HG02678 (cell line): ENCODE data around the gene ALOXE3.

Experiments
- ATAC-seq: cut with Tn5 transposase; IDR thresholded peaks from one replicate; pipeline ENCODE4 v1.9.1; 2021; ENCODE audit warnings: mild to moderate bottlenecking, moderate library complexity; ENCODE audit not compliant: unreplicated experiment

The ALOXE3 gene

DNA sequence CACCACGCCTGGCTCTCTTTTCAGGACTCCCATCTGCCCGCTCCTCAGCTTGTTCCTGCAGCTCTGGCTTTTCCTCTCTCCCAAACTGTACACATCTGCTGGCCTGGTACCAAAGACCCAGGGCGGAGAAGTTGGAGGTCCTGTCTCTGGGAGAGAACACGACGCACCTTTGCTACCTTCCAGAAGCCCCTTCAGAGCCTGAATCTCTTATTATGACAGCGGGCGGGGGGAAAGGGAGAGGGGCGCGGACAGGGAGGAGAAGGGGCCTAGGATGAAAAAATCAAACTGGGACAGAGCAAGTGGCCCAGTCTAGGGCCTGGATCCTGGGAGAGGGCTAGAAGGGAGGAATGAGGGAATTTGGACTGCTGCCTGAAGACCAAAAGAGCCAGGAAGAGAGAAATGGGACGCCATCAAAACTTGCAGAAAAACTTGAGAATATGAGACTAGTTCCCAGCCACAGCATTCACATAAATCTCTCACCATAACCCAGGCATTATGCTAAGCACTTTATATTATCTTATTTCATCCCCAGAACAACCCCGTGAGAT, 36.4 kb upstream of the ALOXE3 start:
- ATAC-seq: no peak

DNA sequence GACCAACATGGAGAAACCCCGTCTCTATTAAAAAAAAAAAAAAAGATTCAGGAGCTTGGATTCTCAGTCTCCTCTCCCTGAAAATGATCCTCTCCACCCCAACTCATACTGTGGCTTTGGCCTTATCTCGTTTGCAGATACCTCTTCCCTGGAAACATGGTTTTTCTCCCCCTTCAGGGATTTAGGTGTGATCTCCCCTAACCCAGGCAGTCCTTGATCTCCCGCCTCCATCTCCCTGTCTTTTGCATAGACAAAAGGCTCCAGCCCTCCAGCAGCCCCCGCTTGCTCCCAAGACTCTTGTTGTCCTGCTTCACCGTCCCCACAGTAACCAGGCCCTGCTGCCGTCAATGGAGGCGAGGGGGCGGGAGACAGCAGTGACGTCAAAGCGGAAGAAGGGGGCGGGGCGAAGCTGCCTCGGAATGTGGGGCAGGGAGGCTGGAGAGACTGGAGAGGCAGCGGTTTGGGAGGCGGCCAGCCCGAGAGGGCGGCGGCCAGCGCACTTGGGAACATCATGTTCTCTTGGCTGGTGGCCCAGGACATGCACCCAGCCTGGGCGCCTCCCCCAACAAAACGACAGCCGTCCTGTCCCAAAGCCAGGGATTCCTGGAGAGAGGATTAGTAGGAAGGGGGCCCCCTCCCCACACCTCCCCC, 35.8 kb upstream of the ALOXE3 start:
- ATAC-seq: no peak

DNA sequence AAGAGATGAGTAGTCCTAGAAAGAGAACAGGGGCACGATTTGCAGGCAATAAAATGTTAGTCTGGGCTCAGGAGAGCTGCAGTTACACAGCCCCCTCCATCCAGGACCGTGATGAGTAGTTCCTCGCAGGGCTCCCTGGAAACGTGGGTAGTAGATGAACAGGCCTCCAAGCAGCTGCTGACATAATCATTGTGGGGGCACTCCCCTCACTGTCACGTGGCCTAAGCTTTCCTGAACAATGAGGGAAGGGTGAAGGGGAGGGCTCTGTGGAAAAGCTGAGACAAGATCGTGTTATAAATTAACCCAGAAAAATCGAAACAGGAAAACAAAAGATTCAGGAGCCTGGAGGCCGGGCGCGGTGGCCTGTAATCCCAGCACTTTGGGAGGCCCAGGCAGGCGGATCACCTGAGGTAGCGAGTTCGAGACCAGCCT, 35.2 kb upstream of the ALOXE3 start:
- ATAC-seq: no peak

DNA sequence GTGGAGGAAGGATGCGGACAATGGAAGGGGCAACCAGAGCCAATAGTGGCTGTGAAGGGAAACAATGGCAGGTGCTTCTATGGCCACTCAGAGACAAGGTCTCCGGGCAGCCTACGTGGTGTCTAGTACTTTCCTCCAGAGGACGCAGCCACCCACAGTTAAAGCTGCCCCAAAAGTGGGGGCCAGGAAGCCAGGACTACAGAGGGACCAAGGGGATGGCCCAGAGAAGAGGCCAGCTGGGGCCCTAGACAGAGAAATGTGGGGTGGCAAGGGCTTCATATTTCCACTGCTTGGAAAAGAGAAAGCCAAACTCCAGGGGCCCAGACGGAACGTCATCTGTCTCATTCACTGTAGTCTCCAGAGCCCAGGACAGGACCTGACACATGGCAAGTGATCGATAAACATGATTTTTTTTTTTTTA, 34.7 kb upstream of the ALOXE3 start:
- ATAC-seq: no peak

DNA sequence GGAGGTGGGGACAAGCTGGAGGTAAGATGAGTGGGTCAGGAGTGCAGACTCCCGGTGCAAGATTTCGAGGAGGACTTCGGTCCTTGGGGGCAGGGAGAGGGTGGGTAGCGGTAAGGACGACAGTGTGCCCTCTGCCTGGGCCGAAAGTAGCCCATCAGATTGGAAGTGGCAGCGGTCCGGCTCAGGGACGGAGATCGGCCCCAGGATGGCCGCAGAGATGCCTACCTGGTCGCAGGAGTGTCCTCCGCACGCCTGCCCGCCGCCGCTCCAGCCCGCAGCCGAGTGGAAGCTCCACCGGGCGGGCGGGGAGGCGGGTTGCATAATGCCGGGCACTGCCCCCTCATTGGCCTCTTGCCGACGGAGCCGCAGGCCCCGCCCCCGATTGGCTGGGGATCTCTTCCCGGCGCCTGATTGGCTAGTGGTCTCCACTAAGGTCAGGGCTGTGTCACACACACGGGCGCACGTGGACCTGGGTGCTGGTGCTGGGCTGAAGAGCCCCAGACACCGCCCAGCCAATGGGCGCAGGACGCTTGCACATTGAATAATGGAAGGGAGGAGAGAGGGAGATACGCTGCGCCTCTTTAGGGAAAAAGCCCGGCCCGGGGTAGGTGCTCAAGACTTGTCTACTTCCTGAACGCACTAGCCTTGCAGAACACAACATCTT, 33.9 kb upstream of the ALOXE3 start, which contains the start of gene PER1:
PER1 (minus strand) TSS at position 293 of the 664 bp plus-strand sequence. CDS start 1,698 bp downstream, outside the sequence.
- no peak for ATAC-seq

DNA sequence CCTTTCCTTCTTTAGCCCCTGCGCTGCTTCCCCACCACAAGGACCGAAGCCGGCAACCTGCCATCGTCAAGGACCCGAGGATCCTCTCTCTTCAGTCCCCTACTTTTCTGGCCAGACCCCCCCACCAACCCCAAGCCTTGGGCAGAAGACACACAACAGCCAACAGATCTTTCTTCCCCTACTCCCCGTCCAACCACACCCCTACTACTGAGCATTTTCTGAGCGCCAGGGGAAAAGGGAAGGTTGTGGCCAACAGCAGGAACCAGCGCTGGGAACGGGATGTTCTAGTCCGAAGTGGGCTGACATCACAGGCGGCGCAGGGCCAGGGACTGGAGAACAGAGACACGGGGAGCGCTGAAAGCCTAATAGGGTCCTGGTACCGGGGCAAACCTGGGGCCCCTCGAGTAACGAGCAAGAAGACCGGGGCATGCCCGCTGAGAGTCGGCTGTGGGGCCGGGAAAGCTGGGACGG, 33.4 kb upstream of the ALOXE3 start:
- no peak for ATAC-seq

DNA sequence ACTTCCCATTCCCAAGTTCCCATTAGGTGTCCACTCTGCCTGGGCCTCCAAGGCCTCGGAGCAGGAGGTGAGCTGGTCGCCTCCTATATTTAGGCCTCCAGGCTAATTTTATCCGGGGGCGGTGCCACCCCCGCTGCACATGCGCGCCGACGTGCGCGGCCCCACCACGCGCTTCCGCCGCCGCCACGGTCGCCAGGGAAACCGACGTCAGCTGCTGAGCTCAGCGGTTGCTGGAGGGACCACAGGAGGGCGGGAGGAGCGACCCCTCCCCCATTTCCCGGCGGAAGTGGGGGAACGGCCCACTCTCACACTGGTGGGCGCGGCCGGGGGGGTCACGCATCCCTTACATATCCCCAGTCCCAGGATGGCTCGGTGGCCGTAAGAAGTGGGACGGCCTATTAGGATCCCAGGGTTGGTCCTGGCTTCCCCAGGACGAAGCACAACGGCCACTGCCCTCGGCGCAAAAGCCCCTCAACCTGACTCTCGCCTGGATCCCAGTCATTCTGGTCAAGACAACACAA, 32.9 kb upstream of the ALOXE3 start:
- peak; percentile 54 for ATAC-seq

DNA sequence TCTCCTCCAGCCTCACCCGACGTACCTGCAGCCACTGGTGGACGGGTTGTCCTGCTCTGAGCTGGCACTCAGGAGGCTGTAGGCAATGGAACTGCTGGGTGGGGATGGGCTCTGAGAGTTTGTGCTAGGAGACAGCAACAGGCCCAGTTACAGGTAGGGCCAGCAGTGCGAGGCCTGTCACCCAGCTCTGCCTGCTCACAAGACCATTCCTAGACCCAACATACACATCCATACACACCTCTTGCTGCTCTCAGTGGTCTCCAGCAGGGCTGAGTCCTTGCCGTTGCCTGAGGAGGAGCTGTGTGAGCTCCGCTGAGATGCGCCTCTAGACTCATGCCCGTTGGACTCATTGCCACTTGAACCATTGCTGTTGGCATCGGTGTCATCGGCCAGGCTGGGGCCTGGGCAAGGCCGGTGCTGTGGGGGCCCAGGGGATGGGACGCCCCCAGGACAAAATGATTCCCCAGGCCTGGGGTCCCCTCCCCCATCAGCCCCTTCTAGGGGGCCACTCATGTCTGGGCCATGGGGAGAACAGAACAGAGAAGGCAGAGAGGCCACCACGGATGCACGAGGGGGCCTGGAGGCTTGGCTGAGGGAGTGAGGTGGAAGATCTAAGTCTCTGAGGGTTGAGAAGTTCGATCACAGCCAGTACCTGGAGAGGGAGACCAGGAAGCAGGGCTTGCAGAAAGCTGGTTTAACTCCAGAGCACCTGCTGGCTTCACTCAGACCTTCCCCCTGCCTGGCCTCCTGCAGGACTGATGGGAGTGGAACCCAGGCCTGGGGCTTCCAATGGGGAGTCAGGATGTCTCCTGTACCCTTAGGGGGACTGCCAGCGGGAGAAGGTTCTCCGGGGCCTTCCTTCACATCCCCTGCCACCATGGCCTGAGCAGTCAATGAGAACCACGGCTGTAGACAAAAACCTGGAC, 32.1 kb upstream of the ALOXE3 start:
- ATAC-seq: no peak

DNA sequence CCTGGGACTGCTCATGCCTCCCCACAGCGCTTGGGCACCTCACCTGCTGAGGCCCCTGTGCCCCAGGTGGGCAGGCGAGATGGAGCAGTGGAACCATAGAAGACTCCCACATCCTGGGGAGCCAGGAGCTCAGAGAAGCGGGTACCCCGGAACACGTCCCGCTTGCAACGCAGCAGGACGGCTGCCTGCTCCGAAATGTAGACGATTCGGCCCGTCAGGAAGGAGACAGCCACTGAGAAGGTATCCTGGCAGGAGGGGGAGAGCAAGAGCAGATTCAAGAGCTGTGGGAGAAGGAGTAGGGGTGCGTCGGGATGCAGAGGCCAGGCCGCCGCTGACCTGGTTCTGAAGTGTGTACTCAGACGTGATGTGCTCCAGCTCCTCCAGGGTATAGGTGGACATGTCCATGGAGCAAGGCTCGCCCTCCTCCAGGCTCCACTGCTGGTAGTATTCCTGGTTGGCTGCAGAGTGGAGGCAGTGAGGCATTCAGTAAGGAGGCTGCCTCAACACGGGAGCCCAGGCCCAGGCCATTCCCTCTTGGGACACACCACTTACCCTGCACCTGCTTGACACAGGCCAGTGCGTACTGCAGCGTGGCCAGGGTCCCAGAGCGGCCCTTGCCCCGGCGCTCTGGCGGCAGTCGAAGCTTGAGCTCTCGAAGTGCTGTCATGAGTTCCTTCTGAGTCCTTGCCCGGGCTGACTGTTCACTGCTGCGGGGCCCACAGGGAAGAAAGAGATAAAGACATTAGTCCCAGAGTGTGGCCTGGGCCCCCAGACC, 31.3 kb upstream of the ALOXE3 start:
- no peak for ATAC-seq

DNA sequence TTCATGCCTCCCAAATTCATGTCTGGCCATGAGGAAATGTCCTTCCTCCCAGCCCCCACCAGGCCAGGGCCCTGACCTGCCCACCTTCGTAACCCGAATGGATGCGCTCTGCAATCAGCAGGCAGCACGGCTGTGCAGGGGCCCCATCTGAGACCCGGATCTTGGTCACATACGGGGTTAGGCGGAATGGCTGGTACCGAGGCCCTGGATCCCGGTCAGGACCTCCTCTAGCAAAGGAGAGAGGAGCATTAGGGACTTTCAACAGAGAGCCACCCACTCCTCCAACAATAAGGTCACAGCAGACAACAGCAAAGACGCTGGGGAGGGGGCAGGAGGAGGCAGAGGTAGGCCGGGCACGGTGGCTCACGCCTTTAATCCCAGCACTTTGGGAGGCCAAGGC, 30.2 kb upstream of the ALOXE3 start:
- ATAC-seq: no peak

DNA sequence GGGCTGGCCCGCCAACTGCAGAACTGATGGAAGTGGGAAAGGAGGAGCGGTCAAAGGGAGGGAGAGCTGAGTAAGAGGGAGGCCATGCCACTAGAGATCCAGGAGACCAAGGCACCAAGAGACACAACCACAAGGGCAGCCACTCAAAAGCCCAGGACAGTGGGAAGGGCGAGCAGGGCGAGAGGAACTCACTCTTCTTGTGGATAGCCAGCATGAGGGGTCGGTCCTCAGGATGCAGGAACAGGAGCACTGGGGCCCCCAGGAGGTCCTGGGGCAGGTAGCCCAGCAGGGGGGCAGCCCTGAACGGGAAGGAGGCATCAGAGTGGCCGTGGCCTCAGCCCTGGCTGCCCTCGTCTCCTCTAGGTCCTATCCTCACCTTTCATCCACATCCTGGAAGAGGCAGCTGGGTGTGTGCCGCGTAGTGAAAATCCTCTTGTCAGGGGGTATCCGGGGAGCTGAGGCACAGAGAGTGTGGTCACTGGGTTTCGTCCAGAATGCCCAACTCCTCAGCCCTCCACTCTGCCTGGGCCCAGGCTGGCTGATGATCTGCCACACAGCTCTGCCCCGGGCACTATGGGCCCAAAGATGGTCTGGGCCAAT, 29.6 kb upstream of the ALOXE3 start:
- no peak for ATAC-seq

DNA sequence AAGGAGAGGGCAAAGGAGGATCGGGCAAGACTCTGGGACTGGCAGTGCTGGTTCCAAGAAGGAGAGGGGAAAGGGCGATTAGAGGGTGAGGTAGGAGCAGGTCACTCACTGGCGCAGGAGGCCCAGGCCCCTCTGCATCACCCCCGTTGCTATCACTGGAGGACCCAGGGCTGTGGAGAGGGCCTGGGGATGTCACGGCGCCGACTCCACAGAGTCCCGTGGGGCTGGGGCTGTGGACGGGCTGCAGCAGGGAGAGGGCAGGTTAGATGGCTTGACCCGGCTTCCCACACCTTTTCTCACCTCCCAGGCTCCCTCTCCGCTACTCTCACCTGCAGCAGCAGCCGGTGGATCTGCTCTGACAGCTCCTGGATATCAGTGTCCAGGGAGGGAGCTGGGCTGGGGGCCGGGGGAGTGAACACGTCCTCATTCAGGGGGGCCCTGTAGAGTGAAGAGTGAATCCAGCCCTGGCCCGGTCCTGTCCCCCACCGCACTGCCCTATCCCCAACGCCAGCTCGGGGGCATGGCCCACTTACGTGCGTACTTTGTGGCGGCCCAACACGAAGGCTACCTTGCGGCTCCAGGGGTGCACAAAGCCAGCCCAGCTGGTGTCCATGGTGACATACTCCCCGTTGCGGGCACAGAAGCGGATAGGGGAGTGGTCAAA, 29.0 kb upstream of the ALOXE3 start:
- ATAC-seq: no peak

DNA sequence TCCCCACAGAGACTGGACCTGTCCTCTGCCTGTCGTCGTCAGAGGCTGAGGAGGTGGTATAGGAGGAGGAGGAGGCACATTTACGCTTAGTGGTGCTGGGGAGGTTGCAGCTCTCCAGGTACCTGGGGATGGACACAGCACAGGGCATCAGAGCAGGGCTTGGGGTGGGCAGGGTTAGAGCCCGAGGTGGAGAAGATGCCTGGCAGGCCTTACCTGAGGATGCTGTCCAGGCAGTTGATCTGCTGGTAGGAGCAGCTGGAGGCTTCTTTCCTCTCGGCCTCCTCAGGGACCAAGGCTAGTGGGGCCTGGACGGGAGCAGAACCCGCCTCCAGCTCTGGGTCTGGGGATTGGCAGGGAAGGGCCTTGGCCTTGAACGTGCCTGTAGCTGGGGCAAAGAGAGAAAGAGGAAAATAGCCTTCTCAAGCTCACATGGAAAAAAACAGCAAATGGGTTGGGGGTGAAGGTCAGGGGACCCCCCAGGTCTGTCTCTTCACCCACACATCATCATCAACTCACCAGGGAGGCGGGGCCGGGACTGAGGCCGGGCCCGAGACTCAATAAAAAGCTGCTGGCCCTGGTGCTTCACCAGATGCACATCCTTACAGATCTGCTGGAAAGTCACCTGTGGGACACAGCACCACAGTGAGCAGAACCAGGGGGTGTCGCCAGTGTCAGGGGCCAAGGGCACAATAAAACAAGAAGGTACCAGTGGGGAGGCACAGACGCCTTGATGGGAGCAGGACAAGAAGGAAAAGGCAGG, 28.2 kb upstream of the ALOXE3 start:
- ATAC-seq: no peak

DNA sequence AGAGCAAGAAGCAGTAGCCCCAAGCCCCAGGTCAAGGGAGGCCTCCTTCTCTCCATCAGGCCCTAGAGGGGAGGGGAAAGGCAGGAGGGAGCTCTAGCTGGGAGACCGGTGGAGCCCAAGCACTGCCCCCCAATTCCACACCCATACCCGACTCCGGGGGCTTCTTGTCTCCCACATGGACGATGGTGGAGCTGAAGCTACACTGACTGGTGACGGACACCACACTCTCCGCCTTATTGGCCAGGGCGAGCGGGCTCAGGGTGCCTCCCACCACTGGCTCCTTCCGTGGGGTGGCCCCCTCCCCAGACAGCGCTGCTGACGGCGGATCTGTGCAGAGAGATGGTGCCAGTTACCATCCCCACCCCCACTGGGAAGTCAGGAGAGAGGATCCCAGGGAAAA, 27.5 kb upstream of the ALOXE3 start:
- ATAC-seq: no peak

DNA sequence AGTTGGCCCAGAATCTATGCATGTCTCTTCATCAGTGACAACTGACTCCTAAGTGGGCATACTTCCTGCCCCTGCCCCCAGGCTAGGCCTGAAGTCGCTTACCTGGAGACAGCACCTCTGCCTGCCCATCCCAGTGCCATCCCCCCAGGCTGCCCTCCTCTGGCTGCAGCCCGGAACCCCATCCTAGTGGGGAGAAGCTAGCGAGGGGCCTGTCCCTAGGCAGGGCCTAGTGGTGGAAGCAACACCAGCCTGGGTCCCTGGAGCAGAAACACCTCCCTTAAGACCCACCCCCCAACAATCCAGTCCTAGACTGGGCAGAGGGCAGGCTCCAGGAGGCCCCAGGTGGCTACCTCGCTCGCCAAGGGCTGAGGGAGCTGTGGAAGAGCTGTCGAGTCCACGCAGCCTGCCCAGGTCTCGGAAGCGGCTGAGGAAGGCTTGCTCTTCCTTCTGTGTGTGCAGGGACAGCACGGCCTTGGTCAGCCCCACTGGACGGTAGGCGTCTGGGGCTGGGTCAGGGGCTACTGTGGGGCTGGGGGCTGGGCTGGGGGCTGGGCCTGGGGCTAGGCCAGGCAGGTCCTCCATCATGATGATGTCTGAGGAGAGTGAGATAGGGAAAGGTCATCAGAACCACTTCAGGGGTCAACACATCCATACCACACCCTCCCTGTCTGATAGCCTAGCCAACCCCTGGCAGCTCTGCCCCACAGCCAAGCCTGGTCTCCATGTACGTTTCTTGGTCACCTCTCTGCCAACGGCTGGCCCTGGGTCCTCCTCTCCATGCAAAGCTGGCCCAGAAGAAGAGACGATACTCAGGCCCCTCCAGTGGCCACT, 26.3 kb upstream of the ALOXE3 start:
- ATAC-seq: no peak

DNA sequence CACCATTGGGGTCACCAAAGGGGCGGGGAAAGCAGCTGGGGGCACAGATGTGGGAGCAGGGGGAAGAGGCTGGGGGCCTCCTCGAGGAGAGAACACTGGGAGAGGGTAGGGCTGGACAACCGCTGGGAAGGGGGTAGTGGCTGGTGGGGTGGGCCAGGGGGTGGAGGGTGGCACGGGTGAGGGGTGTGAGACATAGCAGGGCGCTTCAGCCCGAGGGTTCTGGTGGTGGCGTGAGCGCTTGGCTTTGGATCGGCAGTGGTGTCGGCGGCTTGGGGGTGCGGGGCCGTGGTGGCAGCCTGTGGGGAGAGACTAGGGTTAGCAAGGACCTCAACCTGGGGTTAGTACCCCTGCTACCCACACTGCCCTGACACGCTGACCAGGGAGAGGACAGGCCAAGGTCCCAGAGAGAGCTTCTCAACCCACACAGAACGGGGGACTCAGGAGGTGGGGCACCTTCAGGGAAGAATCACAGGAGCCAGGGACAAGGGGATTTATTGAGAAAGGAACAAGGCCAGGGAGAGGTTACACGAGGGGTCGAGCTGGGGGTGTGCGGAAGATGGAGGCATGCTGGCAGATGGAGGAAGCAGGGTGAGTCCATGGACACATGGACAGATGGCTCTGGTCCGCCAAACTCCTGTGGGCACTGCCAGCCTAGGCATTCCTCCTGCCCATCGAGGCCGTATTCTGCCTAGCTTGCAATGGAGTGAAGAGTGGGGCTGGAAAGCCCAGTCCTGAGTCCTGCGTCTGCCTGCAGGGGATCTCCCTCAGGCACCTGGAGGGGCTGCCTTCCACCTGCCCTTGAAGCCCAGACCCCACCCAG, 25.5 kb upstream of the ALOXE3 start:
- no peak for ATAC-seq
